GM19025 (cell line): ENCODE data around the gene GLT8D2.
"Not testable (repeated sequence)": the region's sequence is repeated elsewhere in the genome, so short reads cannot be mapped to it uniquely, and the experiment has no call there.

Experiments used
- ATAC-seq: cut with Tn5 transposase; IDR thresholded peaks from one replicate; pipeline ENCODE4 v1.9.1; 2021; ENCODE audit warnings: mild to moderate bottlenecking, low read depth, moderate library complexity; ENCODE audit not compliant: unreplicated experiment

Gene GLT8D2

GRCh38 chr12:104054681-104055346, 4.8 kb upstream of the GLT8D2 start:
- ATAC-seq: no peak

GRCh38 chr12:104050436-104050835, 449 bp upstream of the GLT8D2 start:
- ATAC-seq: no peak

GRCh38 chr12:104049278-104049902, 597 bp downstream of the GLT8D2 start:
- ATAC-seq: no peak

- no peak for ATAC-seq
Measured at GRCh38 chr12:104048811-104049210, 1.2 kb downstream of the GLT8D2 start.

- no peak for ATAC-seq
Measured at GRCh38 chr12:104048162-104048561, 1.8 kb downstream of the GLT8D2 start.

GRCh38 chr12:104046306-104046705, 3.7 kb downstream of the GLT8D2 start:
- no peak for ATAC-seq

GRCh38 chr12:104044158-104044557, 5.8 kb downstream of the GLT8D2 start:
- ATAC-seq: no peak

GRCh38 chr12:104042580-104042979, 7.4 kb downstream of the GLT8D2 start:
- ATAC-seq: no peak

- not testable (repeated sequence) for ATAC-seq
Measured at GRCh38 chr12:104039769-104040168, 10.2 kb downstream of the GLT8D2 start.

GRCh38 chr12:104036143-104036542, 13.8 kb downstream of the GLT8D2 start:
- not testable (repeated sequence) for ATAC-seq

GRCh38 chr12:104030596-104030995, 19.4 kb downstream of the GLT8D2 start:
- ATAC-seq: not testable (repeated sequence)

GRCh38 chr12:104026841-104027599, 23.0 kb downstream of the GLT8D2 start:
- no peak for ATAC-seq

- ATAC-seq: no peak
Measured at GRCh38 chr12:104025771-104026170, 24.2 kb downstream of the GLT8D2 start.

- ATAC-seq: no peak
Measured at GRCh38 chr12:104024348-104024747, 25.6 kb downstream of the GLT8D2 start.

GRCh38 chr12:104023710-104024109, 26.3 kb downstream of the GLT8D2 start:
- ATAC-seq: no peak

- ATAC-seq: no peak
Measured at GRCh38 chr12:104022786-104023185, 27.2 kb downstream of the GLT8D2 start.

- not testable (repeated sequence) for ATAC-seq
Measured at GRCh38 chr12:104021862-104022261, 28.1 kb downstream of the GLT8D2 start.

- ATAC-seq: no peak
Measured at GRCh38 chr12:104012331-104012730, 37.7 kb downstream of the GLT8D2 start.

- ATAC-seq: no peak
Measured at GRCh38 chr12:104011253-104011652, 38.7 kb downstream of the GLT8D2 start.

- ATAC-seq: no peak
Measured at GRCh38 chr12:104010606-104011169, 39.3 kb downstream of the GLT8D2 start.

- ATAC-seq: no peak
Measured at GRCh38 chr12:104010121-104010520, 39.9 kb downstream of the GLT8D2 start.
